HG02623 (cell line): ENCODE measurements around the gene TELO2.

ENCODE experiments used
- ATAC-seq: cut with Tn5 transposase; IDR thresholded peaks from one replicate; pipeline ENCODE4 v1.9.1; 2021; ENCODE audit warnings: moderate library complexity; ENCODE audit not compliant: unreplicated experiment

TELO2 gene

DNA sequence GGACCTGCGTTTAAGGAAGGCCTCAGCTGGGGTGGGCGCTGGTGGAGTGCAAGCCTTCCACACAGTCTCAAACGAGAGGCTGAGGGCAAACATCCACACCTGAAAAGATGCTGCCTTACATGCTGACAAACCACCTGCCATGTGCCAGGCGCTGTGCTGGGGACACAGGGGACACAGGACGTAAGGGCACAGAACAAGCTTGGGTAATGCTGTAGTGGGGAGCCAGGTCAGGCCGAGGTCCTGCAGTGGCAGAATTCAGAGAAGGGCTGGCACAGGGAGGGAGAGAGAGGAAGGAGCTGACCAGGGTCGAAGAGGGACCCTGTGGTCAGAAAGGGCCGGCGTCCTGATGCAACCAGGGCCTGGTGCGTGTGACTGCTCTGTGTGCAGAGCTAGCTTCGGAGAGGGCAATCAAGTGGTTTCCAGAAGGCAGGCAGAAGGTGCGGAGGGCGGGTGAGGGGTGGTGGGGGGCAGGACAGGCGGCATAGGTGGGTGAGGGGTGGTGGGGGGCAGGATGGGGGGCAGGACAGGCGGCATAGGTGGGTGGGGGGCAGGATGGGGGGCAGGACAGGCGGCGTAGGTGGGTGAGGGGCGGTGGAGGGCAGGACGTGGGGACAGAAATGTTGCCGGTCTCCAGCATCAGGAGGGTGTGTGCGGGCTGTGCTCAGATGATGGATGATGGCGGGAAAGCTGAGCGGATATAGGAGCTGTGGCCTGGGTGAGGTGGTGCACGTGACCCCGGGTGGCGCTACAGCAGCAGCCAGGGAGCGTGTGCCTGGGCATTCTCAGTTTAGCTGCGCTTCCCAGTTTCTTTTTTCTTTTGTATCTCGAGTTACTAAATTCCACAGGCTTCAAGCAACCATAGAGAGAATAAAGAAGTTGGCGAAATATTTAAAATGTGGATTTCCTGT lies 18.8 kb downstream of the TELO2 start:
- no peak for ATAC-seq

DNA sequence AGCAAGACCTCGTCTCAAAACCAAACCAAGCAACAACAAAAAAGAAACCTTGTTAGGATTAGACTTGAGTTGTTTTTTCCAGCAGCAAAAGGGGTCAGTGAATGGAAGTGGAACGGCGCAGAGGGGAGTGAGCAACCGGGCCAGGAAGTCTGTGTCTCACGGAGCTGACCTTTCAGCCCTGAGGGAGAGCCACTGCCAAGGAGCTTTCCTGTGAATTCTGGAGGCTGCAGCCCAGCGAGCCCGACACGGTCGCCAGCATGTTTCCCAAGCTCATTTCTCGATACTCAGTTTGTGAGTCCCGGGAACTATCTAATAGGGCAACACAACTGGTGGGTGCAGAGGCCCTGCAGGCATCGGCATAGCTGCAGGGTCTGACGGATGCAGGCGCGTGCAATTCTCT lies 19.6 kb downstream of the TELO2 start:
- ATAC-seq: no peak

DNA sequence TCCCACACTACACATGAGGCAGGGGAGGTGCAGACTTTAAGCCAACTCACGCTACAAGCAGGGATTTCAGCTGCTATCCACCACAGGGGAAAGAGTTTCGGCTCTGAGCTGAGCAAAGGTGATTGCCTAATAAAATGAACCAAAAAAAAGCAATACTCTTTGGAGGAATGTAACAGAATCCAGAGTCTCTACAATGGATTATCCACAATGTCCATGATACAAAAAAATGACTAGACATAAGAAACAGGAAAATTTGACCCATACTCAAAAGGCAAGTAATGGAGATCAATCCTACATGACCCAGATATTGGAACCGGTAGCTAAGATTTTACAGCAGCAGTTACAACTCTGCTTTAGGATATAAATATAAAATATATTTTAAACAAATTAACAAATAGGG lies 21.3 kb downstream of the TELO2 start:
- no peak for ATAC-seq

DNA sequence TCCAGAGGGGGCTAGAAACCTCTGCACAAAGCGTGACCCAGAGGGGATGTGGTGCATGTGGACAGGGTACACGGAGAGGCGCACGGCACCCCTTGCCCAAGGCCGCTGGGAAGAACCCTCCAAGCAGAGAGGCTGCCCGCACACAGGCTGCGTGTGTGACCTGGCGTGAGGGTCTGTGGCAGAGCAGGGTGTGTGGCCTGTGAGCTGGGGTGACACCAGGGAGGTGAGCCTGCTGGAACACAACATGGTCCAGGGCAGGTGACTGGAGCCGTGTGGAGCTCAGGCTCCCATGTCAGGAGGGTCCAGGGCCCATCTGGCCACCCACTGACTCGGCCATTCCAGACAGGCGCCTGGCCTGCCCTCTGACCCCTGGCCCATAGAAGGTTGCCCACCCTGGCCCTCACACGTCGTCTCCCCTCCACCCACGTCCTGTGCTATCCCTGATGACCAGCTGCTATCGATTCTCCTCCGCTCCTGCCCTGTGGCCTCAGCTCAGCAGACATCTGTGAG lies 25.5 kb downstream of the TELO2 start:
- no peak for ATAC-seq

DNA sequence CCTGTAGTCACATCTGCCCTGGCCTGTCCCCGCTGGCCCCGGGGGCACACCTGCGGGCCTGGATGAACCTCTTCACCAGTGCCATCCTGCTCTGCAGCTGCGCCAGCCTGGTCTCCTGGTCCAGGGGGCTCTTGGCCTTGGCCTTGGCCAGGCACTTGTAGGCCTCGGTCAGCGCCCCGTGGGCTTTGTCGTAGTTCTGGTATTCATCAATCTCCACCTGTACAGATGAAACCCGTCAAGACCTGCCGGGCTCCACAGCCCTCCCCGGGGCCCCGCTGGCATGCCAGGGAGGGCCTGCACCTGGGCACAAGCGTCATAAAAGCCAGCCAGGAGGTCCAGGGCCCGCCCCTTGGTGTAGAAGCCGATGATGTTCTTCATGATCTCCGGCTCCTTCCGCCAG lies 26.7 kb downstream of the TELO2 start:
- ATAC-seq: no peak

DNA sequence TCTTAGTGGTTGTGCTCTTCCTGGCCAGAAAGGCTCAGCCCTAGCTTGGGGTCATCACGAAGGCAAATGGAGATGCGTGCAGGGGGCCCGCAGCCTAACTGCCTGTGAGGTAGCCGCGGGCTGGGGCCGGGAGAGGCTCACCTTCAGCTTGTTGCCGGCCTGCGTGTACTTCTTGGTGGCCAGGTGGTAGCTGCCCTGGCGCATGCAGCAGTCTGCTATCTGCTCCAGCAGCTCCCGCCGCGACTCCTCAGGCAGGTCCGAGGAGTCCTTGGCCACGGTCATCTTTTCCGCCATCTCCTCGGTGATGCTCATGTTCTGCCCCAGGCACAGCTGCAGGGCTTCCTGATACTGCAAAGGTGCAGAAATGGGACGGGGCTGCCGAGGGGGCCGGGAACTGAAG lies 27.3 kb downstream of the TELO2 start:
- no peak for ATAC-seq

DNA sequence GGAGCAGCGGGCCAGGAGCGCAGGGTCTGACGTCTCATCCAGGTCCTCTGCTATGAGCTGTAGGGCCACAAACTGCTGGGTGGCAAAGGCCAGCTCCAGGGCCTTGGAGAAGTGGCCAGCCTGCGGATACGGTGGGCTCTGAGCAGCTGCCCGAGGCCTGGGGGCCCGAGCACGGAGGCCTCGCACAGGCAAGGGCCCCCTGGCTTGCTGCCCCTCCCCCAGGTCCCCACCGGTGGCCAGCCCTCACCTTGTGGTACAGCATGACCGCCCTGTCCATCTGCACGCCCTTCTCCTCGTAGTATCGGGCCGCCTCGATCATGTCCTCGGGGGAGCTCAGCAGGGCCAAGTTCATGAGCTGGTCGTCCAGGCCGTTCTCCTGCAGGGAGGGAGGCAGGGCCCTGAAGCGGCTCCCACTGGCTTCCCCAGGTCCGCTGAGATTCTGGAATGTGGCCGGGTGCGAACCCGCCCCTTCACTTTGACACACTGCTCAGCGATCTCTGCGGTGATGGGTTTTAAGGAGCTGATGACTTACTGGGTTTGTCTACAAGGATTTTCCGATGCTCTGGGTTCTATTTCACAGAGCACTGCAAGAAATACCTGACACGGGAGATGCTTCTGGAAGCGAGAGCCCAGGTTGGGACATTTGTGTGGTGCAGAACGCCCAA lies 30.6 kb downstream of the TELO2 start:
- ATAC-seq: no peak

DNA sequence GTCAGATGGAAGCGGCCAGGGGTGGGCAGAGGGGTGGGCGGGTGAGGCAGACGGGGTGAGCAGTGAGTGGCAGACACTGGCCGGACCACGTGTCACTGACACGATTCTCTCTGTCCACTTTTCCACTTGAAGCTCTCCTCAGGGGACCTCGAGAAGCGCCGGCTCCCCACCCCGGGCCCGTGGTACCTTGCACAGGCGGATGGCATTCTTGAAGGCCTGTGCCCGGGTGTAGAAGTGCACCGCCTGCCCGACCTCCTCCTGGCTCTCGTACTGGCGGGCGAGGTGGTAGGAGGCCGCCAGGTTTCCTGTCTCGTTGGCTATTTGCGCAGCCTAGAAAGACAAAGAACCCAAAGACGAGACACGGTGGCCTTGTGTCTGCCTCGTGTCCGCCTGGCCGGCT lies 31.2 kb downstream of the TELO2 start:
- no peak for ATAC-seq

DNA sequence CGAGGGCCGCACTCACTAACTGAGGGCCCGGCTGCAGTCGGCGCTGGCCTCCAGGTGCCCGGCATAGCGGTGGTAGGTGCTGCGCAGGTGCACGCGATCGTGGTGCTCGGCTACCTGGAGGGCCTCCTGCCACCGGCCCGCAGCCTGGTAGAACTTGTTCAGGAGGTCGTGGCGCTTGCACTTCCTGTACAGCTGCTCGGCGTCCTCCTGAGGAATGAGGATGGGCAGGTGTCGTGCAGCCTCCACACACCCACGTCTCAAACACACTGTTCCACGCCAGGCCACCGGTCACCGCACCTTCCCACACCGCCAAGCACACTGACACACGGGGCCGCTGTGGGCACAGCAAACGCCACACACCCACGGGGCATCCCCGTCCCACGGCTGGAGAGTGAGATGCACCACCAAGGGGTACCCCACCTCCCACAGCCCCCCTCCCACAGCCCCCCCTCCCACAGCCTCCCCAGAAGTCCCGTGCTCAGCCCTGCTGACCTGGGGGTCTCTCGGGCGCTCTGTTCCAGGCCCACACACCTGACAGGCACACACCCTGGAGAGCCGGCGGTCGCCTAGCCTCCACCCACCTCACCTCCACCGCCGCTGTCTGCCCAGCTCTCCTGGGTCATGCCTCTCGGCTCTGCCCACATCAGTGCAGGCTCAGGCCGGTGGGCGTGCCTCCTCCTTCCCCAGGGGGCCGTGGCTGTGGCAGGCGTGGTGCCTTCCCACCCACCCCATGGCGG lies 32.9 kb downstream of the TELO2 start:
- no peak for ATAC-seq

DNA sequence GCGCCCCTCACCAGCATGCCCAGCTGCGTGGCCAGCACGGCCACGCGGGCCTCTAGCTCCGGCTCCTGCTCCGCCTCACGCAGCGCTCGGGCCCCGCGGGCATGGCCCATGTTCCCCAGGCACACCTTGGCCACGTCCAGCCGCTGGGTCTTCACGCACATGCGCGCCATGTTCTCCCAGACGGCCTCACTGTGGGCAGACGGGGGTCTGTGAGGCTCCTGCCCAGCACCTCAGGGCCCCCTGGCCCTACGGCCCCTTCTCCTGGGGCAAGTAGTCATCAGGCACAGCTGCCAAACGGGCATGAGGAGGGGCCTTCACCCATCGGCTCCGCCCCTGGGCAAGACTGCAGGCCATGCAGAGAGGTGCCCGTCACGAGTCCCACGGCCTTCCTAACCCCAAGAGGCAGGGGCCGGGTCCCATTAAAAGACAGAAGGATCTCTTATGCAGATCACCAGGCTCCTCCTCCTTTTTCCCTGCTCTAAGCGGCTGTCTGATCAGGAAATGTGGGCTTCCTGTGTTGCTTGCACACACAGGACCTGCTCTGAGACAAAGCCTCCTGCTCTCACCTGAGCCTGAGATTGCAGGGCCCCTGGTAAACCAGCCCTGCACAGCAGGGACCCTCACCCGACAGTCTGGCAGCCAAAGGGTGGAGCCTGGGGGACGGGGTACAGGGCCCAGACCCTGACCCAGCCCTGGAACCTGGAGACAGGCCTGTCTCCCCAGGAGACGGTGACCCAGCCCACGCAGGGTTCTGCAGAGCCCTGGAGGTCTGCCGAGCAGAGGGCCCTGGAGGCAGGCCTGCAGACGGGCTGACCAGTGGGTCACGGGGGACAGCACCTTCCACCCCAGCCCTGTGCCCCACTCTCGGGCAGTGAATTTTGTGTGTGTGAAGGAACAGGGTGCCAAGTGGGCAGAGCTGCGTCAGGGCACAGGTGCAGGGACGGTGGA lies 33.7 kb downstream of the TELO2 start:
- no peak for ATAC-seq

DNA sequence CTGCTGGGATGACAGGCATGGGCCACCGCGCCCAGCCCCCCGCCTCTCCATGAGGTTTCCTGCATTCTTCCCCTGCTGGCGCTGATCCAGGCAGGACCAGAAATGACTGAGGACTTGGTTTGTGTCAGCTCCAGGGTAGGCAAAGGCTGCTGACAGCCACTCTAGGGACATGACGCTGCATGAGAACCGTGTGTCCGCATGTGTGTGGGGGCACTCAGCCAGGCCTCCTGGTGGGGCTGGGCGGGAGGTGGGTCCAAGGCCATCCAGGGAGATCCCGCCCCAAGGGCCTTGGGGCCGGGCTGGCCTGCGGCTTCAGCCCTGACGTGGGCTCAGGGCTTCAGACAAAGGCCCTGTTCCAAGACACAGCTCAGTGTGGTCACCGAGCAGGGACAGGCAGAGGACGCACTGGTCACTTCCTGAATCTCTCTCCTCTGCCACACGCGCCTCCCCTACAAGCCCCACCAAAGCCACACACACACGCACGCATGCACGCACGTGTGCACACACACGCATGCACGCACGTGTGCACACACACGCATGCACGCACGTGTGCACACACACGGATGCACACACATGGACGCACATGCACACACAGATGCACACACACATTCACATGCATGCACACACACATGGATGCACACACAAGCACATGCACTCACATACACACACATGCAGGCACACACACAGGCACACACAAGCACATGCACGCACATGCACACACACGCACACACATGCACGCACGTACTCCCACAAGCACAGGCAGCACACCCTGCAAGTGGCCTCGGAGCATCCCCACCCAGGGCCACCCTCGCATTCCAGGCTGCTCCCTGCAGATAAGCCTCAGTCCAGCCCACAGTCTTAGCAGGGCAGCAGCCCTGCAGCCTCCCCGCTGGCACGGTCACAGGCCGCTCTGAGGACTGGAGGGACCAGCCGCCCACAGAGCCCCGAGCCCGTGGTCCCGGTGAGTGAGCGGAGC lies 35.0 kb downstream of the TELO2 start:
- ATAC-seq: no peak

DNA sequence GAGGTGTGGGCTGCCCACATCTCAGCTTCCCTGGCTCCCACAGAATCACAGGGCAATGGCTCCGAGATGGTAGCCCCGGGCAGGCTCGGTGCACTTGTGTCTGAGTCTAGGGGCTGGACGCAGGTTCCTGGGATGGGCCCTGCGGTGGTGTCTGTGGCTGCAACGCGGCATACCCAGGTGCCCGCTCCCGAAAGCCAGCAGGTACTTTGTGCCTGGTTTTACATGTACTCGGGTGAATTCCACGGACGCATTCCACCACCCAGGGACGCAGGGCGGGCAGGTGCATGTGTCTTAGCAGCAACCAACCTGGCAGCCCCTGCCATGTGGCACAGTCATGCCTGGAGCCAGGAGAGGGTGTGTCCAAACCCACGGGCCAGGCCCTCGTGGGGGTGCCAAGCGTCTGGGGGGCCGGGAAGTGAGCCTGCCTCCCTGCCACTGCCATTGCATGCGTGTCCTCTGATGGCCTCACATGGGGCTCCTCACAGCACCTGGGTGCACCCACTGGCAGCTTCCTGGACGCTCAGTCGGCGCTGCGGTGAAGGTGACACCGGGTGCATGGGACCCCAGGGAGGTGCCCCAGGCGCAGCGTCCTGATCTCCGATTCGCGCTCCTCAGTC lies 35.9 kb downstream of the TELO2 start:
- ATAC-seq: no peak

DNA sequence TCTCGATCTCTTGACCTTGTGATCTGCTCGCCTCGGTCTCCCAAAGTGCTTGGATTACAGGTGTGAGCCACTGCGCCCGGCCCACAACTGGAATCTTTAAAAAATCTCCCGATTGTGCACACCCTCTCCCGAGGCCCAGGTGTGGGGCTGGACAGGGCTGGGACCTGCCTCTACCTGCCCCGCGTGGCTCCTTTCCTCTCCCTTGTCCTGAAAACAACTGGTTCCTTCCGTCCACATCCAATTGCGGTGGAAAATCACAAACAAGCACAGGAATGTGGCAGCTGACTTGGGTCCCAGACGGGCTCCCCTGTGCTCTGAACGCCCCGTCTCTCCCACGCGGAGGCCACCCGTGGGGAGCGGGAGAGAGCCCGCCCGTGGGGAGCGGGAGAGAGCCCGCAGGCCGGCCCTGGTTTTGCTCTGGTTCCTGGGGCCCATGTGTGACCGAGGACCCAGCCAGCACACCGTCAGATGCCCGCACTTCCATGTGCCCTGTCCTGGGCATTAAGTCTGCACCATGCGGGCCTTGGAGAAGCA lies 37.3 kb downstream of the TELO2 start:
- no peak for ATAC-seq

DNA sequence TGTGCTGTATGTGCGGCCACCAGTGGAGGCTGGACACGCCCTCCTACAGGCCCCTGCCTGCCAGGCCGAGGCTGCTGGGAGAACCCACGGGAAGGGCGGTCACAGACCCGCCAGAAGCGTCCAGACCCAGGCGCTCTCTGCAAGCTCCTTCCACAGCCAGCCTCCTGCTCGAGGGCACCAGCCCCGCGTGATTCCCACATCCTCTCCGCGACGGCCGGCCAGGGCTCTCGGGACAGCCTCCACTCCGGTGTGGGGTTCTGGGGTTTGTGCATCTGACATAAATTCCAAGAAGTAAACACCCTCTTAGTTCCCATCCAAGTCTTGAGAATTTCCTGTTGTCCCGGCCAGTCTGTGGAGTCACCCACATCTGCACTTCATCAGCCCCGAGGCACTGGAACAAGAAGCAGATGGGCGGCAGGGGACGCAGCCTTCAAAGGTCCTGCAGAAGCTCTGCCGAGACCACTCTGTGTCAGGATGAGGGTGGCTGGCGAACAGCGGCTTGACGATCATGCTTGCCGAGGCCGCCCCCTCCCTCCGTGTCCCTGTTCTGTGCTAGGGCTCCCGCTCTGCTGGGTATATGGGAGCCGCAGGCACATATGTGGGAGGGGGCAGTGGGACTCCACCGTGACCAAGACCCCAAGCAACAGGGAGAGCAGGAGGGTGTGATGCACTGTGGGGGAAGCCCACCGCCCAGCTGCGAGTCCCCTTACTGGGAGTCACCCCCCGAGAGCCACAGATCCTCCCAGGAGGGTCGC lies 37.9 kb downstream of the TELO2 start:
- ATAC-seq: no peak

DNA sequence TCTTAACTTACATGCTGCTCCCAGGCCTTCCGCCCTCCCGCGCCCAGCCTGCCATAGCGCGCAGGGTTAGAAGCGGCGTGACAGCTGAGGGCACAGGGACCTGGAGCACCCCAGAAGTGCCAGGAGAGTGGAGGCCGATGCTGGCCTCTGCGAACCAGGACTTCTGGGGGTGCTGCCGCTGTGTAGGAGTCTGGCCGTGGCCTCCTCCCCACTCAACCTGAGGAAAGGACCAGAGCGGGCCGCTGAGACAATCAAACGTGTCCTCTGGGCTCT lies 38.4 kb downstream of the TELO2 start:
- ATAC-seq: no peak

DNA sequence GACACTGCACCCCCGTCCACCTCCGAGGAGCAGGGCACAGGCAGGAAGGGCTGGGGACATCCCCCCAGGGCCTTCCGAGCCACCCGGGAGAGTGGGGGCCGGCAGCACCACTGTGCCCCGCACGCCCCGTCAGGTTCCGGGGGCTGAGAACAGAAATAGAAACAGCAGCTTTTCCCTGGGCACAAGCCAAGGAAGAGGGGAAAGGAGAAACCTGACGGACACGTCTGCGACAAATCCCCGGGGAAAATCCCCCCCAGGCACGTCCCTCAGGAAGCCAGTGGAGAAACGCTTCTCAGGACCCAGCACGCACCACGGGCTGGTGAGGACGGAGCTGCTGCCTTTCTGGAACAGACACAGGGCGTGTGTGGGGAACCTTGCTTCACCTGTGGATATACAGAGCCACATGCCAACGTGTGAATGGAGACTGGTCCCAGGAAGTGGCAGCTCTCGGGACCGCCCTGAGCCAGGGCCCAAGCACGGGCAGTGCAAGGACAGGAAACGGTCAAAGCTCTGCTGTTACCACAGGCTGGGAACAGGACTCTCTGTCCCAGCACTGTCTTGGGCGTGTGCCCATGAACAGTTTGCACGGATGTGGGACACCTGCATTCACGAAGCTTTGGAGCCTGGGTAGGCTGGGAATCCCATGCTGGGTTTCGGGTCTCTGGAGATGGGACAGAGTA lies 39.1 kb downstream of the TELO2 start:
- ATAC-seq: no peak

DNA sequence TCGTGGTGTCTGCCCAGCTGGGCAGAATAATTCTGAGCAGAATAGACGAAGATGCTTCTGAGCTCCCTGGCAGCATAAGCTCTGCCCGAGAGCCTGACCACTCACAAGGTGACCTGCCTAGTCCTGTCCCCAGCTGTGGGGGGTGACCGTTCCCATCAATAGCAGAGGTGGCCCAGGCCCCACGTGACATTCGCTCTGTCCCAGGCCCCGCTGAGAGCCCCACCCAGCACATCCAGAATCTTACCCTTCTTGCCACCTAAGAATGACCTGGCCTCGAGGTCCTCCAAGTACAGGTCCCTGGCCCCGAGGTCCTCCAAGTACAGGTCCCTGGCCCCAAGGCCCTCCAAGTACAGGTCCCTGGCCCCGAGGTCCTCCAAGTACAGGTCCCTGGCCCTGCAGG lies 39.6 kb downstream of the TELO2 start:
- ATAC-seq: no peak
